ENCODE data around the gene TLE1.
"Not testable (repeated sequence)": the region's sequence is repeated elsewhere in the genome, so short reads cannot be mapped to it uniquely, and the experiment has no call there.

Gene TLE1

GRCh38 chr9:81601639-81602623, 87.4 kb downstream of the TLE1 start:
- DNase-seq, result no peak

GRCh38 chr9:81600631-81601030, 88.7 kb downstream of the TLE1 start:
- no peak for DNase-seq

GRCh38 chr9:81599837-81600236, 89.5 kb downstream of the TLE1 start:
- no peak for DNase-seq

GRCh38 chr9:81598811-81599210, 90.5 kb downstream of the TLE1 start:
- no peak for DNase-seq

- no peak for DNase-seq
These were observed 91.2 kb downstream of the TLE1 start for GRCh38 chr9:81598123-81598497.

- no peak for DNase-seq
These were observed 91.8 kb downstream of the TLE1 start for GRCh38 chr9:81597419-81598122.

GRCh38 chr9:81596679-81597418, 92.5 kb downstream of the TLE1 start:
- DNase-seq, result no peak

GRCh38 chr9:81595887-81596543, 93.3 kb downstream of the TLE1 start:
- DNase-seq, result peak in 3 of 56 donors; percentile 6 to 24 (median 16)

- DNase-seq, result not testable (repeated sequence)
These were observed 94.1 kb downstream of the TLE1 start for GRCh38 chr9:81595293-81595692.

GRCh38 chr9:81594415-81594814, 94.9 kb downstream of the TLE1 start:
- DNase-seq, result no peak

GRCh38 chr9:81592887-81593266, 96.5 kb downstream of the TLE1 start:
- DNase-seq, result peak in 28 of 56 donors; percentile 3 to 65 (median 28)

GRCh38 chr9:81591791-81592190, 97.6 kb downstream of the TLE1 start:
- no peak for DNase-seq

- DNase-seq, result no peak
These were observed 98.7 kb downstream of the TLE1 start for GRCh38 chr9:81590688-81591087.

- DNase-seq, result no peak
These were observed 99.5 kb downstream of the TLE1 start for GRCh38 chr9:81589819-81590218.

- DNase-seq, result no peak
These were observed 100.0 kb downstream of the TLE1 start for GRCh38 chr9:81589392-81589791.

- no peak for DNase-seq
These were observed 101.0 kb downstream of the TLE1 start for GRCh38 chr9:81588148-81588871.

GRCh38 chr9:81586786-81587185, 102.6 kb downstream of the TLE1 start:
- DNase-seq, result no peak

GRCh38 chr9:81585191-81585763, 104.1 kb downstream of the TLE1 start:
- no peak for DNase-seq

- no peak for DNase-seq
These were observed 105.2 kb downstream of the TLE1 start for GRCh38 chr9:81584099-81584498.

- no peak for DNase-seq
These were observed 107.4 kb downstream of the TLE1 start for GRCh38 chr9:81581986-81582385.
